ENCODE data around the gene UGT2A1.

DNA sequence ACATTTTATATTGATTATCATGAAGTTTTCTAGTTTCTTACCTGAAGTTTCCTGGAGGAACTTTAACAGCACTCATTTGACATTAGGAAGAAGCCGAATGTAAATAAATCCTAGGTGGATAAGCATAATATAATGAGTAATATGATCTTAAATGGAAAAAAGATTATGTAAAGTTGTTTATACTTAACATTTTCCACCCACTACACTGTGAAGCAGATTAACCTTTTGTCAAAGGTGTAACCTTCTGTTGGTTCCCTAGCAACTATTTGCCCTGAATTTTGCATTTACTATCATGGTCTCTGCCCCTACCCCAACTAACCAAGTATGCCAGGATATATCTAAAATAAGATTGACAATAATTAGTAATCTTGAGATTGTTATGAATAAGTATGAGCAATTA, at the start of gene UGT2A1:
- no peak for TF ChIP-seq EZH2 (IDR thresholded peaks at IDR 0.05; ENCODE audit: low read length, missing control alignments)
- TF ChIP-seq, protein P1, sequence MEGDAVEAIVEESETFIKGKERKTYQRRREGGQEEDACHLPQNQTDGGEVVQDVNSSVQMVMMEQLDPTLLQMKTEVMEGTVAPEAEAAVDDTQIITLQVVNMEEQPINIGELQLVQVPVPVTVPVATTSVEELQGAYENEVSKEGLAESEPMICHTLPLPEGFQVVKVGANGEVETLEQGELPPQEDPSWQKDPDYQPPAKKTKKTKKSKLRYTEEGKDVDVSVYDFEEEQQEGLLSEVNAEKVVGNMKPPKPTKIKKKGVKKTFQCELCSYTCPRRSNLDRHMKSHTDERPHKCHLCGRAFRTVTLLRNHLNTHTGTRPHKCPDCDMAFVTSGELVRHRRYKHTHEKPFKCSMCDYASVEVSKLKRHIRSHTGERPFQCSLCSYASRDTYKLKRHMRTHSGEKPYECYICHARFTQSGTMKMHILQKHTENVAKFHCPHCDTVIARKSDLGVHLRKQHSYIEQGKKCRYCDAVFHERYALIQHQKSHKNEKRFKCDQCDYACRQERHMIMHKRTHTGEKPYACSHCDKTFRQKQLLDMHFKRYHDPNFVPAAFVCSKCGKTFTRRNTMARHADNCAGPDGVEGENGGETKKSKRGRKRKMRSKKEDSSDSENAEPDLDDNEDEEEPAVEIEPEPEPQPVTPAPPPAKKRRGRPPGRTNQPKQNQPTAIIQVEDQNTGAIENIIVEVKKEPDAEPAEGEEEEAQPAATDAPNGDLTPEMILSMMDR (conservative IDR thresholded peaks at IDR 0.05 in 1 of 2, IDR thresholded peaks at IDR 0.05 in 1 of 2; ENCODE audit: low read depth in 1 of 2, low read length in 2 of 2) = no peak
